Subcutaneous adipose tissue (tissue), 4 donors: ENCODE measurements around the gene MRPL40. TPM values are rescaled to one million over a fixed set of nuclear protein-coding genes. Genes with fewer than 3 reads are reported as not detected.

ENCODE experiments used
- CTCF ChIP-seq: fragments of 450-650 bp; IDR thresholded peaks from one replicate; pipeline ENCODE4 v1.5.1; 2016; ENCODE audit warnings: low read depth, mild to moderate bottlenecking, control low read depth, antibody characterized with exemption, moderate library complexity
- total RNA-seq, 4 donors: library from RNA; depleted of rRNA; stranded (reverse); fragments of >200 nt; gene quantifications; one replicate each; pipeline ENCODE4 v1.1.0, GENCODE V29; 2016

Gene MRPL40
- total RNA-seq = 10 to 100 TPM; 21.8 to 28.8 (median 25.5) TPM

- no peak for TF ChIP-seq CTCF
These were observed at the start of gene MRPL40 for GRCh38 chr22:19432133-19432851. Gene MRPL40 (plus strand): TSS chr22:19432545. CDS start chr22:19432555, 10 bp downstream.

- TF ChIP-seq CTCF = no peak
These were observed 49.1 kb upstream of the MRPL40 start for GRCh38 chr22:19383292-19383691.

GRCh38 chr22:19385221-19385906, 47.0 kb upstream of the MRPL40 start:
- no peak for TF ChIP-seq CTCF

DNA sequence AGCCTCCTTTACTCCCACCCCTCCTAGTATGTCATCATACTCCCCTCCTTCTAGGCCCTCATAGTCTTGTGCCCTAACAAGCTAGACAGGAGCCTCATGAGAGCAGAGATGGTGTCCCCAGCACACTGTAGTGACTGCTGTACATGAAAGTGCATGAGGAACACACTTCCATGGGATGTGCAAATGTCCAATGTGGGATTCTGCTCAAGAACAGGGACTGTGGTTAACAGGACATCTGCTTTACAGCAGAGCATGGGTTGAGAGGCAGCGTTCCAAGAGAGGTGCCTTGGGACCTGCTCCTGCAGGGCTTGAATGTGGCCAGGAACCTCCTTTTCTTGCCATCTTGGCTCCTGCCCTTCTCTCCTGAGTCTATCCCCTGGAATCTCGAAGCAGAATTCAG, 46.1 kb upstream of the MRPL40 start:
- no peak for TF ChIP-seq CTCF

DNA sequence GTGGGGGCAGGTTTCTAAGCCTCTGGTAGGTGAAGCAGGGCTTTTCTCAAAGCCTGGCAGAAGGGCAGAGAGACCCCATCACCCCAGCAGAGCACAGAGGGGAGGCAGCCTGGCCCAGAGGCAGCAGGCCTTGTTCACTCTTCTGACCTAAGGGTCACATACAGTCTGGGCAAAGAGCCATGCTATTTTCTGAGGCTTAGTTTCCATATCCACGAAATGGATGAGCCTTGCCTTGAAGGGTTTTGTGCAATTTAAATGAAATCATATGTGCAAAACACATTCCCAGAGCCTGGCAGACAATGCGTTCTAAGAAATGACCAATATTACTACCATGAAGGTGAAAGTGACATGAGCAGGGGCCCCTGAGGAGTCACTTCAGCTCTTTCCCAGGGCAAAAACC, 45.3 kb upstream of the MRPL40 start:
- no peak for TF ChIP-seq CTCF

DNA sequence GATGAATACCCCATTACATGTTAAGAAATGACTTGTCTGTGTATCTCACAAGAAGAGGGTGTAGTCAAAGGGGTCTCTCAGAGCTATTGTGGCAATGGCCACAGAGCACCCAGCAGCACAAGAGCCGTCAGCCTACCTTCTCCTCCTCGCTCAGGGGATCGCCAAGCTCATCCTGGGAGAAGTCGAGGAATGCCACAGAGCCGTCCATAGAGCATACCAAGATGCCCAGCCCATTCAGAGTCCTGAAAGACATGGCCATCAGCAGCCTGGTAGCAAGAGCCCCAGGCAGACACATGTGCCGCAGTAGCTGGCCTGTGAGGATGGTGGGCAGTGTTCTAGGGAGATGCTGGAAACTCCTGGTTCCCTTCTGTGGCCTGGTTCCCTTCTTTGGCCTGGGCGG, 44.8 kb upstream of the MRPL40 start:
- no peak for TF ChIP-seq CTCF

DNA sequence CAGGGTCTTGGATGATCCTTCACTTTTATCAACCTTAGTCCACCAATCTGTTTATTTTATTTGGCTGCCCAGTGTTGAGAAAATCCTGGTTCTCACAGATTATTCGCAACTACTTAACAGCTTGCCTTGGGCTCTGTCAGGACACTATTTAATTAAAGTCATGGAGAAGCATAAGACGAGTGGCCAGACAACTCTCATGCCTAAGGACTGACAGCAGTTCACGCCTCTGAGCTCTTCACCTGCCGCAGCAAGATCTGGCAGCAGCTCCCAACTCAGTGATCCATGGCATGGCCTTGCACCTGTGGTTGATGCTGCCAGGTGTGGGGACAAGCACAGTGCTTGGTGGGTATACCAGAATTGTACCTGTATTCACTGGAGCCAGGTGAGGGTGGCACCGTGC, 38.6 kb upstream of the MRPL40 start:
- TF ChIP-seq CTCF = no peak
